Upper lobe of left lung (tissue), 4 donors: ENCODE data around the gene PPM1E.
"Not testable (repeated sequence)": the region's sequence is repeated elsewhere in the genome, so short reads cannot be mapped to it uniquely, and the experiment has no call there.

Source experiments
- CTCF ChIP-seq, 6 experiments: fragments of 450-650 bp in 4 of 6; fragments of 200-600 bp in 2 of 6; sonication (generic) in 2 of 6; IDR thresholded peaks; one replicate each; pipeline ENCODE4 v1.5.1; 2016 to 2019; ENCODE audit warnings: antibody characterized with exemption in 6 of 6
- POLR2A ChIP-seq, 4 donors: fragments of 450-650 bp; IDR thresholded peaks; one replicate each; pipeline ENCODE4 v1.5.1; 2016 to 2017; ENCODE audit warnings: antibody characterized with exemption in 4 of 4, mild to moderate bottlenecking in 2 of 4

GRCh38 chr17:58850106-58850505 is 94.5 kb downstream of the PPM1E start:
- not testable (repeated sequence) for TF ChIP-seq POLR2A, CTCF (IDR thresholded peaks at IDR 0.05)
